GM19099 (cell line): ENCODE results near the gene RPS6KA3.
A peak's percentile ranks its signal among the peaks of the same experiment; 100 is the strongest.

Experiments used
- POLR2A ChIP-seq: IDR thresholded peaks from 3 replicates; pipeline ENCODE4 v1.6.1; 2011; ENCODE audit warnings: low read depth; ENCODE audit not compliant: insufficient read length; ENCODE audit errors: extremely low read depth

Gene RPS6KA3

GRCh38 chrX:20266810-20267606, at the start of gene RPS6KA3:
Gene RPS6KA3 (minus strand): TSS chrX:20266909. CDS start chrX:20266632, 277 bp downstream.
- TF ChIP-seq POLR2A, result peak; percentile 74

- TF ChIP-seq POLR2A, result no peak
These were observed 48.4 kb upstream of the RPS6KA3 start for GRCh38 chrX:20315140-20315539.

GRCh38 chrX:20313899-20314298, 47.2 kb upstream of the RPS6KA3 start:
- no peak for TF ChIP-seq POLR2A

DNA sequence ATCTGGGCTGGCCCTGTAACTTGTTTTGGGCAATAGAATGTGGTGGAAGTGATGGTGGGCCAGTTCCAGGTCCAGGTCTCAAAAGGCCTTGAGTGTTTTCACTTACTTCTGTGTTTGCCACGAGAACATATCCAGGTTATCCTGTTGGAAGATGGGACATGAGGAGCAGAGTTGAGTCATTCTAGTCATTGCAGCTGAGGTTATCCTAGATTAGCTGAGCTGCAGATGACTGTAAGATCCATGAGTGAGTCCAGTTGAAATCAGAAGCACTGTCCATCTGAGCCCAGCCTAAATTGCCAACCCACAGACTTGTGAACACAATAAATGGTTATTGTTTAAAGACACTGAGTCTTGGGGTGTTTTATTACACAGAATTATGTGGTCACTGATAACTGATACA, 45.3 kb upstream of the RPS6KA3 start:
- TF ChIP-seq POLR2A, result no peak

DNA sequence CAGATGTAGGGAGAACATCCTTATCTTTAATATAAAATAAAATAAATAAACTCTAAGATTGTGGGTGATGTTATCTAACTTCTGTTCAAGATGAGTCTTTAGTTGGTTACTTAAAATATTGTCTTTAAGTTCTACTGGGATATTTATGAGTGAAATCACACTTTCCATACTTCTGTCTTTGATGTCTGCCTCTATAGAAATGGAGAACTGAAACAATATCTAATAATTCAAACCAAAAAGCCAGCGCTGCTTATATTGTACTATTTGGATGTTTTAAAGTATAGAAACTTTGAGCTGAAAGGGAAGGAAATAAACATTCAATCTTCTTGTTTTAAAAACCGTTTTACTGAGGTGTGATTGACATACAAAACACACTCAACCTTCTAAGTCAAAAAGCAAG, 44.8 kb upstream of the RPS6KA3 start:
- TF ChIP-seq POLR2A, result no peak

- TF ChIP-seq POLR2A, result no peak
These were observed 43.1 kb upstream of the RPS6KA3 start for GRCh38 chrX:20309806-20310205.

DNA sequence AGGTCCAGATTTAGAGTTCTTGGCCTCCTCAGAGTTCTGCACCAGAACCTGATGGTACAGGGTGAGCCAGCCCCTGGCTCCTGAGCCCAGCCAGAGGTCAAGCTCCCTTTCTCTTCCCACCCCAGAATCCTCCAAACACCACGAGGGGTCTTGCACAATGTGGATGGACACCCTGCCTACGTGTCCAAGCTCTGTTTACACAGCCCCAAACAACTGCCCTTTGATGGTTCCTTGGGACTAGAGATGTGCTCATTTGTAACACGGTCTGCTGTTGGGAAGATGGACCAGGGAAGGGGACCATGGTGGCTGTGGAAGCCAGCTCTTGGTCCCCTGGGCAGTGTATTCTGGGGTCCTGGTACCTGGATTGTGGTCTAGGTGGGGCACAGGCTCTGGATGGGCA, 40.0 kb upstream of the RPS6KA3 start:
- no peak for TF ChIP-seq POLR2A

DNA sequence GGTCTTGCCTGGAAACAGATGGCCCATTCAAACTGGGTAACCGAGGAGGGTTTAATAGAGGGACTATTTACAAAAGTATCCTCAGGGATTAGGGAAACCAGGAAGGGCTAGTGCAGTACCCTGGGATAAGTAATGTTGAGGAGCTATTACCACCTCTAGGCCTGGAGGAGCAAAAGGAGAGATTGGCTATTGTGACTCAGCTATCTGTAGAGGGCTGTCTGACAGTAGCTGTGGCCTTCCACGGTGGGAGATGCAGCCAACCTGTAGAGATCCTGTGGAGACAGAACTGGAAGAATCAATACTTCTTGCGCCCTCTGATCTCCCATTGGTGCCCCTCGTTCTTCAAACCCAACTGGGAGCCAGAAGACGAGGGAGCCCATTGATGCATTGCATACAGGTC, 34.1 kb upstream of the RPS6KA3 start:
- TF ChIP-seq POLR2A, result no peak

DNA sequence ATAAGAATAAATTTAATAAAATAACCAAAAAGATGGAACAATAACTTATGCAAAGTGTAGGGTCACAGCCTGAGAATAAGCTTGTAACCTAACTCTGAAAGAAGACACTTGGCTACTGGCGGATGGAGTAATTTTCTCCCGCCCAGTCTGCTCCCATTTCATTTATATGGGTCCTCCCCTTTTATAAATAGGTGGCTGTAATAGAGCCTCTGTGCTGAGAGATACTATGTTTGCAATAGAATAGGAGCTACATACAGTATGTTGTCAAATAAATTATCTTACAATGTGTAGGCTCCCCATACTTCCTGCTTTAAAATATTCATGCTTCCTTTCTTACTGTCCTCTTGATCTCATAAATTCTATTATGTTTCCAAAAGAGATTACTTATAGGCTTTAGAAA, 28.2 kb upstream of the RPS6KA3 start:
- TF ChIP-seq POLR2A, result no peak

- no peak for TF ChIP-seq POLR2A
These were observed 27.6 kb upstream of the RPS6KA3 start for GRCh38 chrX:20294284-20294683.

DNA sequence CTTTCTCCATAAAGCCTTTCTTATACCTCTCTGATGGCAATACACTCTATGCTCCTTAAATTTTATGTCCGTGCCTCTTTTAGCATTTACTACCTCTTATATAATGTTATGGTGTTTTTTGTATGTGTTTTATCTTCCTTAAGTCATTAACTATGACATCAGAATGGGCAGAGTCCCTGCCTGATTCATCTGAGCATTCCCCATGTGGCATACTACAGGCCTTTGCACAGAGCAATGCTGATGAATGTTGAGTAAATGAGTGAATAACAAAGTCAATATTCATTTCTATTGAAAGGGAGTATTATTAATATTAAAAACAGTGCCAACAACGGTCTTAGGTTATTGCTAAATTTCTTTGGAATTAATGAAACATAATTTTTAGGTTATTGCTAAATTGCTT, 18.8 kb upstream of the RPS6KA3 start:
- no peak for TF ChIP-seq POLR2A

GRCh38 chrX:20284992-20285391, 18.3 kb upstream of the RPS6KA3 start:
- no peak for TF ChIP-seq POLR2A

- TF ChIP-seq POLR2A, result no peak
These were observed 17.7 kb upstream of the RPS6KA3 start for GRCh38 chrX:20284444-20284843.

DNA sequence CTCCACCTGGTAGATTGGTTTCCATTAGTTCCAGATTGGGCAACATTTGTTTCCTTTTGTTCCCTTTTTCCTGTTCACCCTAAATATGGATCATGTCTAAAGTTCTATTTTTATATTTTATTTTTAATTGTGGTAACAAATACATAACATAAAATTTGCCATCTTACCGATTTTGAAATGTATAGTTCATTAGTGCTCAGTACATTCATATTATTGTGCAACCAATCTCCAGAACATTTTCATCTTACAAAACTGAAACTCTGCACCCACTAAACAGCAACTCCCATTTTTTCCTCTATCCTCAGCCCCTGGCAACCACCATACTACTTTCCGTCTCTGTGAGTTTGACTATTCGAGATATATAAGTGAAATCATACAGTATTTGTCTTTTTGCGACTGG, 14.2 kb upstream of the RPS6KA3 start:
- no peak for TF ChIP-seq POLR2A

- TF ChIP-seq POLR2A, result no peak
These were observed 7.4 kb upstream of the RPS6KA3 start for GRCh38 chrX:20274121-20274520.

DNA sequence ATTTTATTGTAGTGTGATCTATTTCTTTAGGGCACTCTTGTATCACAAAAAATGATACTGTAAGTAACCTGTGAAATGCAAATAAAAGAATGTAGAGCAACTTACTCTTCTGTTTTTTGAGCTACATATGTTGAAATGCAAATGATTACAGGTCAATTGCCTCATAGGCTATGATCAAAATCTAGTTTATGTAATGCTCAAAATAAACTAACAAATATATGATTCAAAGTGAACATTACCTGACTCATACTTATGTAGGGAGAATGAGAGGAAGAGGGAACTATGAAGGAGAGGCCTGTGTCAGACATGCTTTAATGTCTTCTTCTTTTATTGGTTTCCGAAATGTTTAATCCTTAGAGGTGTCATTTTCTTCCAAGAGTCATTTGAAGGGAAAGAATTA, 5.0 kb upstream of the RPS6KA3 start:
- TF ChIP-seq POLR2A, result no peak

GRCh38 chrX:20271186-20271585, 4.5 kb upstream of the RPS6KA3 start:
- no peak for TF ChIP-seq POLR2A
